Transverse colon (tissue), 4 donors: ENCODE data around the gene NENF.

Experiments used
- POLR2AphosphoS5 ChIP-seq, 3 donors: sonication (generic); formaldehyde crosslinking; IDR thresholded peaks; one replicate each; pipeline ENCODE4 v1.6.1; 2016; ENCODE audit warnings: antibody characterized with exemption in 3 of 3
- TF ChIP-seq, protein P1 (sequence below), 5 experiments: fragments of 200-600 bp in 3 of 5; fragments of 450-650 bp in 2 of 5; sonication (generic) in 3 of 5; IDR thresholded peaks; 1 replicate in 2 of 5; 2 replicates in 3 of 5; pipeline ENCODE4 v1.5.1; 2016 to 2017; ENCODE audit warnings: antibody characterized with exemption in 5 of 5, inconsistent platforms in 3 of 5, mild to moderate bottlenecking in 2 of 5, moderate library complexity in 1 of 5

GRCh38 chr1:212482006-212482636 is 49.4 kb downstream of the NENF start:
- TF ChIP-seq, protein P1, sequence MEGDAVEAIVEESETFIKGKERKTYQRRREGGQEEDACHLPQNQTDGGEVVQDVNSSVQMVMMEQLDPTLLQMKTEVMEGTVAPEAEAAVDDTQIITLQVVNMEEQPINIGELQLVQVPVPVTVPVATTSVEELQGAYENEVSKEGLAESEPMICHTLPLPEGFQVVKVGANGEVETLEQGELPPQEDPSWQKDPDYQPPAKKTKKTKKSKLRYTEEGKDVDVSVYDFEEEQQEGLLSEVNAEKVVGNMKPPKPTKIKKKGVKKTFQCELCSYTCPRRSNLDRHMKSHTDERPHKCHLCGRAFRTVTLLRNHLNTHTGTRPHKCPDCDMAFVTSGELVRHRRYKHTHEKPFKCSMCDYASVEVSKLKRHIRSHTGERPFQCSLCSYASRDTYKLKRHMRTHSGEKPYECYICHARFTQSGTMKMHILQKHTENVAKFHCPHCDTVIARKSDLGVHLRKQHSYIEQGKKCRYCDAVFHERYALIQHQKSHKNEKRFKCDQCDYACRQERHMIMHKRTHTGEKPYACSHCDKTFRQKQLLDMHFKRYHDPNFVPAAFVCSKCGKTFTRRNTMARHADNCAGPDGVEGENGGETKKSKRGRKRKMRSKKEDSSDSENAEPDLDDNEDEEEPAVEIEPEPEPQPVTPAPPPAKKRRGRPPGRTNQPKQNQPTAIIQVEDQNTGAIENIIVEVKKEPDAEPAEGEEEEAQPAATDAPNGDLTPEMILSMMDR (IDR thresholded peaks at IDR 0.05) = no peak
- no peak for TF ChIP-seq POLR2AphosphoS5 (IDR thresholded peaks at IDR 0.05)
